HCEC 1CT (cell line): ENCODE results near the gene CEP104.

ENCODE experiments used
- DNase-seq: peaks from one replicate; pipeline ENCODE4 v3.0.0-alpha.2; 2017

Gene CEP104

GRCh38 chr1:3776231-3776961 lies 80.6 kb downstream of the CEP104 start:
- DNase-seq: no peak

DNA sequence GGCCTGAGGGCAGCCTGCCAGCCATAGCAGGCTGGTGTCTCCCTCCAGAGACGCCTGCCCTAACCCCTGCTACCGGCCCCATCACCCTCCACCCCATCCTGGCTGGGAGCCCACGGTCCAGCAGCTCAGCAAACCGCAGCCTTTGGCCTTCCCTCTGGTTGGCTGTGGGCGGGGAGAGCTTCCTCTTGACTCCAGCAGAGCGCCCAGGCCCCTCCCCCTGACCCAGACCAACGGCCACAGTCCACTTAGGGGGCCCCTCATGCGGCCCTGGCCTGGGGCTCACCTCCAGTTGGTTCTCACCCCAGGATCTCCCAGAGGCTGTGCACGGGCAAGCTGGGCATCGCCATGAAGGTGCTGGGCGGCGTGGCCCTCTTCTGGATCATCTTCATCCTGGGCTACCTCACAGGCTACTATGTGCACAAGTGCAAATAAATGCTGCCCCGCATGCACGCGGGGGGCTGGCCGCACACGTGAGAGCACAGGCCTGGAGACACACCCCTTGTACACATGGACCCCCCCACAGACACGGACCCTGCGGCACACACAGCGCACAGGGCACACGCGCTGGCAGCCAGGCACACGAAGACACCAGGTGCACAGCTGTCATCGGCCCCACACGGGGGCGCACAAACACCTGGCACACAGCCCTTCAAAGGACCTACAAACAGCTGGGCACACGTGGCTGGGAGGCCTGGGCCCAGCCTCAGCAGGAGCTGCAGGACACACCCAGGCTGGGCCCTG lies 81.4 kb downstream of the CEP104 start:
- peak; percentile 28 for DNase-seq

GRCh38 chr1:3774946-3775489 lies 82.0 kb downstream of the CEP104 start:
- no peak for DNase-seq

- no peak for DNase-seq
Observed at GRCh38 chr1:3774276-3774945, 82.6 kb downstream of the CEP104 start.

GRCh38 chr1:3773572-3774275 lies 83.3 kb downstream of the CEP104 start:
- no peak for DNase-seq

DNA sequence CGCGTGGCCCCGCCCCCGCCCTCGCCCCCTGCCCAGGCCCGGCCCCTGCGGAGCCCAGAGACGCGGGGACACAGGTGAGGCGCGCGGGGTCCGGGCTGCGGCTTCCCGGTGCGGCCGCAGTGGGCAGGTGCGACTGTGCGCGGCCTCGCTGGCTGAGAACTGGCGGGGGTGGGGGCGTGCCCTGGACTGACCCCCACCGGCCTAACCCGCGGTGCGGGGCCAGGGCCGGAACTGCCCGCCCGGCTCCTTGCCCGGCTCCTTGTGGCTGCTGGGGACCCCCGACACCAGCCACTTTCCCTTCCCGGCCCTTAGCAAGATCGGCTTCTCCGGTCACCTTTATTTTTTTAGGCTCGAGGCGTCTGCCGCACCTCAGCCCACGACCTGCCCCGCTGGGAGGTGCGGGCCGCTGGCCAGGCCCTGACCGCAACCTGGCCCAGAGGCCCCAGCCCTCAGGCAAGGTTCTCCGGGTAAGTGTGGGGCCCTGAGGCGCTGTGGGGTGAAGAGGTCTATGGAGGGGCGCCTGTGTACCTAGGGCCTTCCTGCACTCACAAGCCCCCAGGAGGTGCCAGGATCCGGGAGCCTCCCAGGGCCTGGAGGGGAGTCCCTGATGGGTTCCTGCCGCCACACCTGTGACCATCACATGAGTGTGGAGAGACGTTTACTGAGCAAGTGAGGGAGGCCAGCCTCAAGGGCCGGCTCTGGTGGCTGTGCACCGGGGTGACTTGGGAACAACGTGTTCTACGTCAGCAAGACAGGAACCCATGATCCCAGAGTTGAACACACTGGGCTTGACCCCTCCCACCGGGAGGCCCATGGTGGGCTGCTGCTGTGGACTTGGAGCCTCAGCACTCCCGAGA lies 84.1 kb downstream of the CEP104 start, which contains the start of gene SMIM1:
TSS of gene SMIM1 (plus strand) at position 35 of the 857 bp plus-strand sequence. CDS start 2,625 bp downstream, outside the sequence.
- no peak for DNase-seq

DNA sequence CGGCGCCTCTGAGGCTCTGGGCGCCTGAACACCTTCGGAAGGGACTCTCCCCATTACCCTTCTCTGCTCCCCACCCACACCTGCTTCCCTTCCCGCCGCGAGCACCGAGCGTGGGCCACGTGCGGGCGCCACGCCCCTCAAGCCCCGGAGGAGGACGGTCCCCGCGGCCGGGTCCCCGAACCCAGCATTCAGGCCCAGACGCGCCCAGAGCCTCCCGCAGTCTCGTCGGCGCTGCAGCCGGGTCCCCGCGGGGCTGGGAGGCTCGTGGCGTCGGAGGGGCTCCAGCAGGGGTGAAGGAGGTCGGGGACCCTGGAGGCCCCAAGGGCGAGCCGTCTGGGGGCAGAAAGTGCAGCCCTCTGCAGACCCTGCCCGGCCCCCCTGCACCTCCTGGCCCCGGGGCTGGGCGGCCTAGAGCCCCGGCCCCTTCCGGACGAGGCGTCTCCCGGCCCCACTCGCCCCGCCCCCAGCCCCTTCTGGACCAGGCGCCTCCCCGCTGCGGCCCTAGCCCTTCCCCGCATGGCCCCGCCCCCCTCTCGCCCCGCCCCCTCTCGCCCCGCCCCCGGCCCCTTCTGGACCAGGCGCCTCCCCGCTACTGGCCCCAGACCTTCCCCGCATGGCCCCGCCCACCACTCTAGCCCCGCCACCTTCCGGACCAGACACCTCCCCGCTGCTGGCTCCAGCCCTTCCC lies 84.8 kb downstream of the CEP104 start:
- DNase-seq: peak; percentile 52

- no peak for DNase-seq
Observed at GRCh38 chr1:3771108-3772026, 85.6 kb downstream of the CEP104 start.

DNA sequence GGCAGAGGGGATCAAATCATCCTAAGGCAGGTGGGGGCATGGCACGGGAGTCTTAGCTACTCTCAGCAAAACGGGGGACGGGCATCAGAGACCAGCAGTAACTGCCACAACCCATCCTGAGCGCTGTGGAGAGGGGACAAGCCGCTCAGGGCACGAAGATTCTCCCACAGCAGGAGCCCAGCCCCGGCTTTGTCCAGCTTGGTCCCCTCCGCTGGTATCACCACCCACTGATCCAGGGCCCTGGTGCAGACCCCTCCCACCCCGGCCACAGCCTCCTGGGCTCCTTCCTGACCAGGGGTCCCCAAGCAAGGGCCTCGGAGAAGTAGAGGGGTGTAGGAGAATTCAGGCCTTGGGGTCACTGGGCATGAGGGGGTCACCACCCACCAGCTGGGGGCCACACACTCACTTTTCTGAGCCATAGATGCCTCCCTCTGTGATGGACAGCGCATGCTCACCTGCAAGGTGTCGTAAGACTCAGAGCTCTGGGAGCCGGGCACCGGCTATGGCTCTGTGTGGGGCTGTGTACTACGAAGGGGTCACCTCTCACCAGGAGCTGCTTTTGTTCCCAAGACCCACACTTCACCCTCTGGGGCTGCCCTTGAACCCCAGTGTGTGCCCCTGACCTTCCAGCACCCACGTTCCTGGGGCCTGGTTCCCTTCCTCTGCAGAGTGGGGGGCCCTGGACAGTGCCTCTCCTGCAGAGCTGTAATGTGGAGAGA lies 86.8 kb downstream of the CEP104 start:
- no peak for DNase-seq

DNA sequence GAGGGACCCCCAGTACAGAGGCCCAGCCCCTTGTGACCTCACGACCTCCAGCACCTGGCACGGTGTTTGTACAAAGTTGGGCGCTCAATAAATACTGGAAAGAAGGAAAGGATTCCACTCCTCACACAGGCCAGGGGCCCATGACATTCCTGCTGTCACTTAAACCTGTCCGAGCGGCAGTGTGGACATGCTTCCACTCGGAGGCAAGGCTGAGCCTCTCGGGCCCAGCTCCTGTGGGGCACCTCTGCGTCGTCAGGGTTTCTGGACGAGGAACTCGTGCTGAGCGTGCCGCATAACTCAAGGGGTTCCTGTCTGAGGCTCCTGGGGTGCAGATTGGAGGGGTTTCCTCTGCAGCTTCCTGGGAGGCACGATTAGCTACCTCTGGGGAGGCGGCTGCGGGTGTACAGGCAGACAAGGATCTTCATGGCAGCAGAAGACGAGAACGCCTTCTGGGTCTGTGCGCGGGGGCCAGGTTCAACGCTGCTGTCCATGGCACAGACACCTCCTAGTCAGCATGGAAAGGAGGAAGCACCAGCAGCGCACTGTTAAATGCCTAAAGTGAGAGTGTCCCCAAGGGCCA lies 88.1 kb downstream of the CEP104 start:
- DNase-seq: no peak

- DNase-seq: no peak
Observed at GRCh38 chr1:3767328-3767925, 89.6 kb downstream of the CEP104 start.

GRCh38 chr1:3763351-3764125 lies 93.5 kb downstream of the CEP104 start:
- no peak for DNase-seq

DNA sequence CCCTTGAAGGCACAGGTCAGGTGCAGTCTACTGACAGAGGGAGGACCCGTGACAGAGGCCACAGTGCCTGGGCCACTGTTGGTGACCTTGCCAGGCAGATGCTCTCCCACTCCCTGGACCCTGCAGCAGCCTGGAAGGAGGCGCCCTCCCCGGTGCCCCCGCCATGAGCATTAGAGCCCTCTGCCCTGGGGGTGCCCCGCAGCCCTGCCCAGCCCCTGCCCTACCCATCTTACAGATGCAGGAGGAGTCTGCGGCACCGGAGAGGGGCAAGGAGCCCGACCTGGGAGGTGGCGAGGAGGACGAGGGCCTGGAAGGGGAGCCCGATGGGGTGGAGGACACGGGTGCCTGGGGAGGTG lies 94.2 kb downstream of the CEP104 start:
- no peak for DNase-seq

DNA sequence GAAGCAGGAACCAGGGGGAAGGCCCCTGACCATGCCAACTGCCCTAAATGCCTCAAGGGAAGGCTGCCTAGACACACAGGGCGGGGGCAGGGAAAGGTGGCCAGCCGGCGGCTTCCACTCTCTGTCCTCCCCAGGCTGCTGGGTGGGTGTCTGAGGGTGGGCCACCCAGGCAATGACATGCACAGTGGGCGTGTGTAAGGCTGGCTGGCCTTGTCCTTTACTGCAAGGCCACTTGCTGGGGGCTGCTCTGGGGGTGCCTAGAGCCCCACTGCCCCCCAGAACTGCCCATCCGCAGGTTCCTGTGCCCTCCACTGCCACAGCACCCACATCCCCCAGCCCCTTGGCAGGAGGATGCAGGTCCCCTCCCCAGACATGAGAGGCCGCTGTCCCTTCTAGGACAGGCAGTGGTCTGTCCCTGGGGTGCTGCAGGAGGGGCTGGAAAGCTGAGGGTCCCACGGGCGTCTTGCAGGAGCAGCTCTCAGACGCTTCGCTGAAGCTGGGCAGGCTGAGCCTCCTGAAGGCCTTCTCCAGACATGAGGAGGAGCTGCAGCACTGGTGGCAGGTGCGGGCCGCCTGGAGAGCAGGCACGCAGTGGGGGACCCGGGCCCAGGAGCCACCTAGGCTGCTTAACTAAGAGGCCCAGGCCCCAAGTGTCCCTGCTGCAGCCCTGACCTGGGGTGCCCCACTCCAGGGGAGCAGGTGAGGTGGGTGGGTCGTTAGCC lies 94.7 kb downstream of the CEP104 start:
- DNase-seq: no peak
